RWPE2 (cell line): ENCODE measurements around the gene PFKP.

Experiments
- ATAC-seq: fragments of 200-7000 bp; cut with Tn5 transposase; 3 replicates; pipeline ENCODE4 v1.9.1; 2021; ENCODE audit warnings: low read depth
- DNase-seq: peaks from one replicate; pipeline ENCODE4 v3.0.0-alpha.2; 2020; ENCODE audit warnings: low spot score
- H3K27ac ChIP-seq: fragments of 450-650 bp; 2 replicates; pipeline ENCODE4 v1.5.1; 2017; ENCODE audit warnings: mild to moderate bottlenecking; ENCODE audit not compliant: poor library complexity, severe bottlenecking
- H3K27me3 ChIP-seq: fragments of 250-450 bp; sonication (Bioruptor Pico); 2 replicates; pipeline ENCODE4 v1.5.1; 2021; ENCODE audit warnings: mild to moderate bottlenecking, moderate library complexity; ENCODE audit not compliant: insufficient read depth, poor library complexity, severe bottlenecking
- H3K36me3 ChIP-seq: fragments of 250-450 bp; sonication (Bioruptor Pico); 2 replicates; pipeline ENCODE4 v1.5.1; 2020; ENCODE audit warnings: low read depth, mild to moderate bottlenecking, moderate library complexity
- H3K4me1 ChIP-seq: fragments of 250-450 bp; sonication (Bioruptor Pico); 2 replicates; pipeline ENCODE4 v1.5.1; 2021; ENCODE audit warnings: mild to moderate bottlenecking, moderate library complexity; ENCODE audit not compliant: insufficient read depth, poor library complexity, severe bottlenecking
- H3K4me3 ChIP-seq: fragments of 250-450 bp; sonication (Bioruptor Pico); 2 replicates; pipeline ENCODE4 v1.5.1; 2021; ENCODE audit warnings: mild to moderate bottlenecking, moderate library complexity; ENCODE audit not compliant: severe bottlenecking
- H3K9me3 ChIP-seq: fragments of 250-450 bp; sonication (Bioruptor Pico); 2 replicates; pipeline ENCODE4 v1.5.1; 2021; ENCODE audit warnings: mild to moderate bottlenecking, moderate library complexity; ENCODE audit not compliant: severe bottlenecking
- TF ChIP-seq, protein P1 (sequence below): fragments of 450-650 bp; IDR thresholded peaks from one replicate; pipeline ENCODE4 v1.5.1; 2017; ENCODE audit warnings: mild to moderate bottlenecking, moderate library complexity; ENCODE audit not compliant: poor library complexity, severe bottlenecking

The PFKP gene

DNA sequence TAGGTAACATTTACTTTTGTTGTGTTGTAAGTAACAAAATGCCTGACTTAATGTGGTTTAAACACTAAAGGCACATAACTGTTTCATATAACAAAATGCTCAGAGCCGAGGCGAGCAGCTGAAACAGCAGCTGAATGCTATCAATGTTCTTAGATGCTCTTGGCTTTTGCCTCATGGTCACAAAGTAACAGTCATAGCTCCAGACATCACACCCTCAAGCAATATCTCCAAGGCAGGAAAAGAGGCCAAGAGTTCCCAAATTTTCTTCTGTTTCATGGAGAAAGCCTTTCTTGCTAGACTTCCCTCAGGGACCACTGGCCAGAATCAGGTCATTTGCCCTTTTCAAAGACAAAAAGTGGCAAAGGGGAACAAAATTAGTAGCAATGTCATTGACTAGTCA is 43.5 kb upstream of the PFKP start:
- TF ChIP-seq, protein P1, sequence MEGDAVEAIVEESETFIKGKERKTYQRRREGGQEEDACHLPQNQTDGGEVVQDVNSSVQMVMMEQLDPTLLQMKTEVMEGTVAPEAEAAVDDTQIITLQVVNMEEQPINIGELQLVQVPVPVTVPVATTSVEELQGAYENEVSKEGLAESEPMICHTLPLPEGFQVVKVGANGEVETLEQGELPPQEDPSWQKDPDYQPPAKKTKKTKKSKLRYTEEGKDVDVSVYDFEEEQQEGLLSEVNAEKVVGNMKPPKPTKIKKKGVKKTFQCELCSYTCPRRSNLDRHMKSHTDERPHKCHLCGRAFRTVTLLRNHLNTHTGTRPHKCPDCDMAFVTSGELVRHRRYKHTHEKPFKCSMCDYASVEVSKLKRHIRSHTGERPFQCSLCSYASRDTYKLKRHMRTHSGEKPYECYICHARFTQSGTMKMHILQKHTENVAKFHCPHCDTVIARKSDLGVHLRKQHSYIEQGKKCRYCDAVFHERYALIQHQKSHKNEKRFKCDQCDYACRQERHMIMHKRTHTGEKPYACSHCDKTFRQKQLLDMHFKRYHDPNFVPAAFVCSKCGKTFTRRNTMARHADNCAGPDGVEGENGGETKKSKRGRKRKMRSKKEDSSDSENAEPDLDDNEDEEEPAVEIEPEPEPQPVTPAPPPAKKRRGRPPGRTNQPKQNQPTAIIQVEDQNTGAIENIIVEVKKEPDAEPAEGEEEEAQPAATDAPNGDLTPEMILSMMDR, result no peak
- Histone ChIP-seq H3K4me1 (no peaks in the 10 kb centered on the region), H3K27ac (no peak overlapping the region), H3K27me3 (peaks cover 5% of the 10 kb centered on the region), H3K4me3 (no peak overlapping the region), H3K9me3 (no peaks in the 10 kb centered on the region), H3K36me3 (no peaks in the 10 kb centered on the region)
- DNase-seq (no peak), ATAC-seq (no peak)

DNA sequence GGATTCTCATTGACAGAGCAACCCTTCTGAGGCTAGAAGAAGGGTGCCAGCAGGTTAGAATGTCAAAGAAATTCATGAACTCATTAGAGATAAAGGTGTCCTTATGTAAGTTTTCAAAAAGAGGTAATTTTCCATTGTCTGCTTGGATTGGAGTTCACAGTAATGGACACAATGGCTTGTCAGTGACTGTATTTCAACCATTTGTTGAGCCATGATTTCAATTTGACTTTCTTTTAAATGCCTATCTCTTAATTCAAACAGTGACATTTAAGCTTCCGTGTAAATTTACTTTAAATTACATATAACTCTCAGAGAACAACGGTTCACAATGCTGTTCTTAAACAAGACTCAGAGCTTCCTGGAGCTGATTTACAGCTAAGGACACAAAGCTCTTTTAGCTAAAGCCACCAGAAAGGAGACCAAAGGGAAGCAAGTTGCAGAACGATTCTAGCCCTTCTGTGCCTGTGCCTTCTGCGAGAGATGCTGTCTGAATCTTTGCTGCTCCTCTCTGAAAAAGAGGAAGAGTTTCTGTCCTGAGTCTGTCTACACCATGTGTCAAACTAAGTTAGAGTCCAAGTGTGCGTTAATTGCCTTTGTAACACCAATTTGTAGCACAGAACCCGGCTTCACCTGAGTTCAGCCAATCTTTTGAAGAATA is 42.2 kb upstream of the PFKP start:
- H3K27me3 ChIP-seq, result peaks cover 5% of the 10 kb centered on the region
- TF ChIP-seq, protein P1, result no peak
- ATAC-seq (no peak), DNase-seq (no peak)
- H3K4me1 ChIP-seq, result no peaks in the 10 kb centered on the region
- no peak overlapping the region for H3K27ac ChIP-seq
- H3K9me3 ChIP-seq, result no peaks in the 10 kb centered on the region
- no peak overlapping the region for H3K4me3 ChIP-seq
- H3K36me3 ChIP-seq, result no peaks in the 10 kb centered on the region

DNA sequence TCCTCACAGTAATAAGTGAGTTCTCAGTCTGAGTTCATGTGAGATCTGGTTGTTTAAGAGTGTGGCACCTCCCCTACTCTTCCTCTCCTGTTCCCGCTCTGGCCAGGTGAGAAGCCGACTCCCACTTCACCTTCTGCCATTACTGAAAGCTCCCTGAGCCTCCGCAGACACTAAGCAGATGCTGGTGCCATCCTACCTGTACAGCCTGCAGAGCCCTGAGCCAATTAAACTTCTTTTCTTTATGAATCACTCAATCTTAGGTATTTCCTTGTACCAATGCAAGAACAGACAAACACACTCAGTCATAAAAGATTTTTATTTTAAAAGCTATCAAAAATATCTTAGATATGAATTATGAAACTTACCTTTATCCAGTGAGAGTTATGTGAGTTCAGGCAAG is 39.5 kb upstream of the PFKP start:
- Histone ChIP-seq H3K27me3 (peaks cover 5% of the 10 kb centered on the region), H3K27ac (no peak overlapping the region), H3K4me1 (no peaks in the 10 kb centered on the region), H3K9me3 (no peaks in the 10 kb centered on the region), H3K36me3 (no peaks in the 10 kb centered on the region), H3K4me3 (no peak overlapping the region)
- TF ChIP-seq, protein P1, result no peak
- DNase-seq (no peak), ATAC-seq (no peak)

DNA sequence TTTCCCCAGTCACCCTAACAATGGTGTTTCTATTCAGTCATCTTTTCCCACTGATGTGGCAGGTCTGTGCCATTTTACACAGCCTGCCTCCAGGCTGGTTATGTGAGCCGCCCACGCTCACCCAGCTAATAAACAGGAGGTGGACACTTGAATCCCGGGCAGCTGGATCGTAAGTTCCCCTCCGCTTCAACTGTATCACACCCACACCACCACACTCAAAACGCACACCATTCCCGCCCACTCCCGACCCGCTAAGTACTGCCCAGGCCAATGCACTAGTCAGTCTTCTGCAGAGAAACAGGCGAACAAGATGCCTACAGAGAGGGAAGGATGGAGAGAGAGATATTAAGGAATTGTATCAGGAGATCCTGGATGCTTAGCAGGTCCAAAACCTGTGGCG is 38.9 kb upstream of the PFKP start:
- Histone ChIP-seq H3K4me1 (no peaks in the 10 kb centered on the region), H3K27me3 (peaks cover 5% of the 10 kb centered on the region), H3K9me3 (no peaks in the 10 kb centered on the region), H3K36me3 (no peaks in the 10 kb centered on the region), H3K4me3 (no peak overlapping the region), H3K27ac (no peak overlapping the region)
- no peak for ATAC-seq
- DNase-seq, result no peak
- TF ChIP-seq, protein P1, result no peak

DNA sequence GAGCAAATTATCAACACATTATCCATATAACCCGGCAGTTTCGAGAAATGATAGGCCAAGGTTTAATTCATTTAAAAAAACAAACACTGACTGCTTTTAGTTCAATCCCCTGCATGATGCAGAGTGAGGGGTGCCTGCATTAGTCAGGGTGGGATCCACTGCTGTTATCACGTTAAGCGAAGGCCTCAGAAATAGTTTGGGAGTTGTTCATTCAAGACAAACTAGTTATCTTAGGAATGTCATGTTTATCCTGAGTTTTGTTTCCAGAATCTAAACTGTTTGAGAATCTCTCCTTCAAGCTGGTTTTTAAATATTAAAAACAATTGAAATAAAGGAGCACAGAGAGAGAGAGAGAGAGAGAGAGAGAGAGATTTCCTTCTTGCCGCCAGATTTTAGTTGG is 36.6 kb upstream of the PFKP start:
- DNase-seq, result no peak
- H3K4me3 ChIP-seq, result no peak overlapping the region
- TF ChIP-seq, protein P1, result no peak

More for the DNA sequence above, 36.6 kb upstream of the PFKP start:
- H3K36me3 ChIP-seq, result no peaks in the 10 kb centered on the region
- no peak overlapping the region for H3K27ac ChIP-seq
- peaks cover under 1% of the 10 kb centered on the region for H3K27me3 ChIP-seq
- no peaks in the 10 kb centered on the region for H3K4me1 ChIP-seq
- H3K9me3 ChIP-seq, result no peaks in the 10 kb centered on the region
- ATAC-seq, result no peak
